Activated naive CD8-positive, alpha-beta T cell treated with anti-CD3 and anti-CD28 coated beads for 36 hours (primary cell): ENCODE results near the gene UAP1L1. TPM values are rescaled to one million over a fixed set of nuclear protein-coding genes. Genes with fewer than 3 reads are reported as not detected.

ENCODE experiments used
- DNase-seq: peaks from one replicate; pipeline ENCODE4 v3.0.0; 2021
- H3K27ac Mint-ChIP-seq: one replicate; pipeline ENCODE4 v1.8.0; 2022; ENCODE audit warnings: mild to moderate bottlenecking, moderate library complexity, mixed read lengths
- H3K27me3 Mint-ChIP-seq: one replicate; pipeline ENCODE4 v1.8.0; 2022; ENCODE audit warnings: mild to moderate bottlenecking, mixed read lengths
- H3K36me3 Mint-ChIP-seq: one replicate; pipeline ENCODE4 v1.8.0; 2021; ENCODE audit warnings: mild to moderate bottlenecking, mixed read lengths
- H3K4me1 Mint-ChIP-seq: one replicate; pipeline ENCODE4 v1.8.0; 2021; ENCODE audit warnings: mixed read lengths
- H3K4me3 Mint-ChIP-seq: one replicate; pipeline ENCODE4 v1.8.0; 2022; ENCODE audit warnings: mild to moderate bottlenecking, moderate library complexity, mixed read lengths
- H3K9me3 Mint-ChIP-seq: one replicate; pipeline ENCODE4 v1.8.0; 2022; ENCODE audit warnings: mixed read lengths
- total RNA-seq, 2 experiments: library from RNA; stranded (reverse); gene quantifications; one replicate each; pipeline ENCODE4 v1.2.3, GENCODE V29; 2021

Gene UAP1L1
- total RNA-seq, 2 experiments from 2014 or later: 22.9 to 23.5 TPM

DNA sequence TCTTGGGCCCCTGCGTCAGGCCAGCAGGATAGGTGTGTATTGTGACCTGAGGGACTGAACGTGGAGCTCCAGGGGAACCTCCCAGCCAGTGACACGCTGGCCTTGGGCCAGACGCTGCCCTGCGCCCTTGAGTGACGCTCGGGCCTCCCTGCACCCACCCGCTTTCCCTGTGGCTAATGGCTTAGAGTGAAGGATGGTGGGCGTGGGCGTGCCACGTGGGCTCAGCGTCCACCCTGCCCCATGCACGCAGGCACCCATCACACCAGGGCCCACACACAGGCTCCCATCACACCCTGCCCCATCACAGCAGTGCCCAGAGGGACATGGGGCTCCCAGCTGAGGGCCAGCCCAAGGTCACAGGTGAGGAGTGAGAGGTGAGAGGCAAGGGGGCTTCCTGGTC, 40.3 kb upstream of the UAP1L1 start:
- no peak overlapping the region for H3K4me3 Mint-ChIP-seq
- DNase-seq: no peak
- no peak overlapping the region for H3K27ac Mint-ChIP-seq
- no peaks in the 10 kb centered on the region for H3K36me3 Mint-ChIP-seq
- no peaks in the 10 kb centered on the region for H3K9me3 Mint-ChIP-seq
- H3K27me3 Mint-ChIP-seq: no peaks in the 10 kb centered on the region
- H3K4me1 Mint-ChIP-seq: peaks cover 12% of the 10 kb centered on the region

DNA sequence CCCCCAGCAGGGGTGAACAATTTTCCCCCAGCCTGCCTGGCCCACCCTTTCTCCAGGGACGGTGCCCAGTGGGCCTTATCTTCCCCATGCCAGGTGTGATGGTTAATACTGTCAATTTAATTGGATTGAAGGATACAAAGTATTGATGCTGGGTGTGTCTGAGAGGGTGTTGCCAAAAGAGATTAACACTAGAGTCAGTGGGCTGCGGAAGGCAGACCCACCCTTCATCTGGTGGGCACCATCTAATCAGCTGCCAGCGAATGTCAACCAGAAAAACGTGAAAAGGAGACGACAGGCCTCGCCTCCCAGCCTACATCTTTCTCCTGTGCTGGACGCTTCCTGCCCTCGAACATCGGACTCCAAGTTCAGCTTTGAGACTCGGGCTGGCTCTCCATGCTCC, 39.8 kb upstream of the UAP1L1 start:
- H3K27ac Mint-ChIP-seq: no peak overlapping the region
- peaks cover 11% of the 10 kb centered on the region for H3K4me1 Mint-ChIP-seq
- no peaks in the 10 kb centered on the region for H3K27me3 Mint-ChIP-seq
- H3K36me3 Mint-ChIP-seq: no peaks in the 10 kb centered on the region
- H3K9me3 Mint-ChIP-seq: no peaks in the 10 kb centered on the region
- no peak overlapping the region for H3K4me3 Mint-ChIP-seq
- no peak for DNase-seq

DNA sequence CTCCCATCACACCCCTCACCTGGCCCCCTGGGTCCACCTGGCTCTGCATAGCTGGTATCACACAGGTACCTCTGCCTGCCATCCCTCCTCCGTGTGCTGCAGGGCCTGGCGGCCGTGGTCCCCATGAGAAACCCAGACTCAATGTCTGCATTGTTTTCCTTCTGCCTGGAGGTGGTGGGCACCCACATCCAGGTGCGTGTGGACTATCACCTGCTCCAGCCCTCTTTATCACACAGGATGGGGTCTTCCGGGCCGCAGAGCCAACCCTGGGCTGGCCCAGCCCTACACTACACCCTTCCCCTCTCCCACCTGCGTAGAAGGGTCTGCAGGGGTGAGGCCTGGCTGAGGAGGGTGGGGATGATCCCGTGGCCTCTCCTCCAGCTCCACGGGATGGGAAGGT, 38.4 kb upstream of the UAP1L1 start:
- Mint-ChIP-seq H3K4me3 (no peak overlapping the region), H3K27ac (no peak overlapping the region), H3K9me3 (no peaks in the 10 kb centered on the region), H3K36me3 (no peaks in the 10 kb centered on the region), H3K27me3 (no peaks in the 10 kb centered on the region), H3K4me1 (peaks cover 8% of the 10 kb centered on the region)
- no peak for DNase-seq

DNA sequence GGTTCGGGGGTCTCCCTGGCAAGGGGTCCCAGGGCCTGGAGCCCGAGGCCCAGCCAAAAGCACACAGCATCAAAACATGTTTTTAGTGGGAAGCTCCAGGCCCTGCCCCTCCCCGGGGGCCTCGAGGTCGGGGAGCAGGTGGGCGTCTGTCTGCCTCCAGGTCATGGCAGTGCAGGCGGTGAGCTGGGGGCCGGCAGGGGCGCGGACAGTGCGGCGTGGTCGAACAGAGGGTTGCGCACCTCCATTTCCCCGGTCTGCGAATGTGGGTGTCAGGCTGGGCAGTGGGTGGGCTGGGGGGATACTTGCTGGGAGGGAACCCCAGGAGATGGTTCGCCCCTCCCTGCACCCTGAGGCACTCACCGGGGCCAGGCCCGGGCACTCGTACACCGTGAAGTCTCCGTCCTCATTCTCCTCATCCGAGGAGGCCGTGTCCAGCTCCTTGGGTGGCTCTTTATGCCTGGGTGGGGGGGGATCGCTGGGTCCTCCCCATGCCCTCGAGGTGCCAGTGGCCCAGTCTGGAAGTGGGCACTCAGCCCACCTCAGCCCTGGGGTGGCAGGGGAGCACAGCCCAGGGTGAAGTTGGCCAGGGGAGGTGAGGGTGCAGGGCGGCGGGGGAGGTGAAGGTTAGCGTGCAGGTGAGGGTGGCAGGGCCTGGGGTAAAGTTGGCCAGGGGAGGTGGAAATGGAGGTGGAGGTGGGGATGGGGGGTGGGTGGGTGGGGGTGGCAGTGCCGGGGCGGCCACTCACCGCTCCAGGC, 37.5 kb upstream of the UAP1L1 start:
- no peaks in the 10 kb centered on the region for H3K9me3 Mint-ChIP-seq
- H3K36me3 Mint-ChIP-seq: no peaks in the 10 kb centered on the region
- no peak overlapping the region for H3K27ac Mint-ChIP-seq
- peaks cover 5% of the 10 kb centered on the region for H3K4me1 Mint-ChIP-seq
- DNase-seq: no peak
- H3K27me3 Mint-ChIP-seq: peaks cover 4% of the 10 kb centered on the region
- no peak overlapping the region for H3K4me3 Mint-ChIP-seq

DNA sequence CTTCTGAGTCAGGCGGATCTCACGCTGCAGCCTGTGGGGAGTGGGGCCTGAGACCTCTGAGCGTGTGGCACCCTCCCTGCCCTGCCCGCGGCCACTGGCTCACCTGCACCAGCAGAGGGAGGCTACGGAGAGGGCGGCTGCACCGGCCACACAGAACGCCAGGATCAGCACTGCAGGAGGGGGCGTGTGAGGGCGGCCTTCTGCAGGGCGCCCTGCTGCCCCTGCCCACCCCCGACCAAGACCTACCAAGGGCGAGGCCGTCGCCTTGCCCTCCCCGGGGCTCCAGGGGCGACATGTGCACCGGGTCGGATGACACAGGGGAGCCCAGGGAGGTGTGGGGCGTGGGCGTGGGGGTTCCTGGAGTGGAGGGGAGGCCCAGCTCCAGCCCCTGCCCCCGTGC, 36.7 kb upstream of the UAP1L1 start:
- H3K4me3 Mint-ChIP-seq: no peak overlapping the region
- no peaks in the 10 kb centered on the region for H3K36me3 Mint-ChIP-seq
- H3K27ac Mint-ChIP-seq: no peak overlapping the region
- peaks cover 10% of the 10 kb centered on the region for H3K27me3 Mint-ChIP-seq
- no peak for DNase-seq
- H3K4me1 Mint-ChIP-seq: peaks cover 5% of the 10 kb centered on the region
- H3K9me3 Mint-ChIP-seq: no peaks in the 10 kb centered on the region

- Mint-ChIP-seq H3K4me3 (no peak overlapping the region), H3K36me3 (no peaks in the 10 kb centered on the region), H3K4me1 (peaks cover 5% of the 10 kb centered on the region), H3K27me3 (peaks cover 10% of the 10 kb centered on the region), H3K27ac (no peak overlapping the region), H3K9me3 (no peaks in the 10 kb centered on the region)
- DNase-seq: no peak
These were observed 36.2 kb upstream of the UAP1L1 start for GRCh38 chr9:137041124-137041523.

GRCh38 chr9:137042751-137043727, 34.3 kb upstream of the UAP1L1 start:
- DNase-seq: no peak
- Mint-ChIP-seq H3K27me3 (peaks cover 29% of the 10 kb centered on the region), H3K4me1 (peaks cover 5% of the 10 kb centered on the region), H3K9me3 (no peaks in the 10 kb centered on the region), H3K4me3 (no peak overlapping the region), H3K27ac (no peak overlapping the region), H3K36me3 (no peaks in the 10 kb centered on the region)

DNA sequence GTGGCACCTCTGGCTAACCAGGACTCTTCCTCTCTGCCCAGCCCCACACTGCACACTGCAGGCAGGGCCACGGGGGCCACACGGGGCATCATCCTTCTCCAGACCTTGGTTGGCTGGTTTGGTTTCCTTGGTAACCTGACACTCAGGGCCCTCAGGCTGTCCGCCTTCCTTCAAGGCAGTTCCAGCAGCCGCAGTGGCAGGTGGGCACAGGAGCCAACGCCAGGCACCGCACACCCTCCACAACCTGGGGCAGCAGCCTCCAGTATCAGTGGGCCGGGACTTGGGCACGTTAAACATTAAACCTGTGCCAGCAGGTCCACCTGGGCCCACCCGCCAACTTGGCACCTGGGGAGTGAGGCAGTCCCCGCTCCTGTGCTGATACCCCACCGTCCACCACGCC, 33.3 kb upstream of the UAP1L1 start:
- Mint-ChIP-seq H3K27ac (no peak overlapping the region), H3K9me3 (no peaks in the 10 kb centered on the region), H3K36me3 (no peaks in the 10 kb centered on the region), H3K27me3 (peaks cover 39% of the 10 kb centered on the region), H3K4me1 (peaks cover 5% of the 10 kb centered on the region), H3K4me3 (no peak overlapping the region)
- DNase-seq: no peak

DNA sequence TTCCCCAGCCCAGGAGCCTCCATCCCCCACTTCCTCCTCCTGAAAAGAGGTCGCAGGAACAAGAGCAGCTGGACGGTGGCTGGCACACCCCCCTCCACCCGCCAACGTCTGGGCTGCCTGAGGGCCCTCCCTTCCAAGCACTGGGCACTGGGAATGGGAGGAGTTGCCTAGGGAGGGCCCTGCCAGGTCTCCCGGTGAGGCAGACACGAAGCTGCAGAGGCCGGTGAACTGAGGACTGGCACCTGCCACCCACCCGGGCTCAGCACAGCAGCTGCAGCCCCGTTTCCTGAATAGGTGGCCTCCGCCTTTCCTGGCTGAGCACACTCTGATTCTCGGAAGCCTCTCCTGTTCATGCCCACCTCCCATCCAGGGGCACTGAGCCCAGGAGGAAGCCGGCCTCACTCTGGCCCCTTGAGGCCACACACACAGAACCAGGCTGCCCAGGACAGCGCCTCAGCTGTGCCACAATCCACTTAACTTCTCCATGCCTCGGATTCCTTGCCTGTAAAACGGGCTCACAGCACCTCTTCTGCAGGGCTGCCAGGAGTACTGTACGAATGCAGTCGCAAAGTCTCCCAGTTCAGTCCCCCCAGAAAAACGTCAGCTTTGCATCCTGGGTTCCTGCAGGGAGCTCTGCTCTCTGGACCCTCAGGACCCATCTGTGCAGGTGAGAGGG, 32.7 kb upstream of the UAP1L1 start:
- no peaks in the 10 kb centered on the region for H3K9me3 Mint-ChIP-seq
- H3K36me3 Mint-ChIP-seq: no peaks in the 10 kb centered on the region
- H3K27ac Mint-ChIP-seq: no peak overlapping the region
- peaks cover 5% of the 10 kb centered on the region for H3K4me1 Mint-ChIP-seq
- peaks cover 45% of the 10 kb centered on the region for H3K27me3 Mint-ChIP-seq
- peak overlapping the region; percentile 53 for H3K4me3 Mint-ChIP-seq
- DNase-seq: no peak

- Mint-ChIP-seq H3K4me3 (peak overlapping the region; percentile 53), H3K9me3 (no peaks in the 10 kb centered on the region), H3K27ac (no peak overlapping the region), H3K27me3 (peaks cover 54% of the 10 kb centered on the region), H3K4me1 (peaks cover 5% of the 10 kb centered on the region), H3K36me3 (no peaks in the 10 kb centered on the region)
- peak; percentile 45 for DNase-seq
These were observed 31.8 kb upstream of the UAP1L1 start for GRCh38 chr9:137045294-137046087.

- H3K9me3 Mint-ChIP-seq: no peaks in the 10 kb centered on the region
- peaks cover 58% of the 10 kb centered on the region for H3K27me3 Mint-ChIP-seq
- DNase-seq: peak; percentile 84
- no peaks in the 10 kb centered on the region for H3K36me3 Mint-ChIP-seq
- peak within 1 kb of the TSS; percentile 53 for H3K4me3 Mint-ChIP-seq
- H3K27ac Mint-ChIP-seq: no peak within 1 kb of the TSS
- peaks cover 5% of the 10 kb centered on the region for H3K4me1 Mint-ChIP-seq
These were observed 31.1 kb upstream of the UAP1L1 start, which contains the start of gene NPDC1 for GRCh38 chr9:137046088-137046787. TSS of gene NPDC1 (minus strand) at chr9:137046177. CDS start at chr9:137045989, 188 bp downstream.

DNA sequence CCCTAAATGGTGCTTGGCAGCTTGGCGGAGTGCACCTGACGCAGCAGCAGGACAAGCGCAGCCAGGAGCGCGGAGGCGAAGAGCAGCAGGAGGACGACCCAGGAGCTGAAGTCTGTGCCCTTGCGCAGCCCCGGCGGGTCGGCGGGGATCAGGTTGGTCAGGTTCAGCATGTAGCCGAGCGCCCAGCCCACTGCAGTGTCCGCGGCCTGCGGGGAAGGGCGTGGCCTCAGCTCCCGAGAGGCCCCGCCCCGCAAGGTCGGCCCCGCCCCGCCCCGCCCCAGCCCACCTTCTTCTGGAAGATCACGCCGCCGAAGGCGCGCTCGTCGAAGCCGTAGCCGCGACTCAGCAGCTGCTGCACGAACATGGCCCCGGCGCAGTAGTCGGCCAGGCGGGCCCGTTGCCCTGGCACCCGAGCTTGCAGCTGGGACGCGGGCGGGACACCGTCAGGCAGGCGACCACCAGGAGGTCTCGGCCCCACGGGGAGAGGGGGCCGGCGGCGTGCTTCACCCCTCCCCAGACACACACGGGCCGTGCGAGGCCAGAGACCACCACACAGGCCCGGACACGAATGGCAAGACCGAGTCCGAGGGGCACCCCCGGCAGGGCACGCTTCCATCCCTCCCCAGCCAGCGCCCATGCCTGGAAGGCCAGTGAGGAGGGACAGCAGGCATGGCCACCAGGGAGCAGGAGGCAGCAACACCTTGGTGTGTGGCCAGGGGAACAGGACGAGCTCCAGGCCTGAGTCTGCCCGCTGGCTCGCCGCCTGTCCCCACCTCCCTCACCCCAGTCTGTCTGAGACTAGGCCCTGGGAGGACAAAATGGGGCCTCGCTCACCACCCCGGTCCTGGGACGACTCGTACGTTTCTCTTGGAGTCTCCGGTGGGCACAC, 28.4 kb upstream of the UAP1L1 start:
- DNase-seq: no peak
- H3K27ac Mint-ChIP-seq: no peak overlapping the region
- H3K4me3 Mint-ChIP-seq: no peak overlapping the region
- H3K36me3 Mint-ChIP-seq: no peaks in the 10 kb centered on the region
- no peaks in the 10 kb centered on the region for H3K9me3 Mint-ChIP-seq
- H3K4me1 Mint-ChIP-seq: peaks cover 5% of the 10 kb centered on the region
- H3K27me3 Mint-ChIP-seq: peaks cover 73% of the 10 kb centered on the region
